OCI-LY7 (cell line): ENCODE results near the gene SH3PXD2A. TPM values are rescaled to one million over a fixed set of nuclear protein-coding genes. Genes with fewer than 3 reads are reported as not detected.

Source experiments
- BruUV-seq: library from RNA; stranded (reverse); fragments of 400-500 nt; replicated peaks from 2 replicates; lab custom pipeline; 2021; lab: Mats Ljungman, UMichigan
- CTCF ChIA-PET: fragments of 300-600 bp; sonication (Branson Sonifier 250); formaldehyde crosslinking; loops from one replicate; lab custom pipeline; 2022; ENCODE audit warnings: antibody characterized with exemption; ENCODE audit not compliant: unreplicated experiment; lab: Charles Lee
- POLR2A ChIA-PET: fragments of 300-600 bp; sonication (Branson Sonifier 250); formaldehyde crosslinking; loops from one replicate; lab custom pipeline; 2022; ENCODE audit warnings: antibody characterized with exemption; lab: Charles Lee
- DNase-seq: peaks from one replicate; pipeline ENCODE4 v3.0.0-alpha.2; 2015; ENCODE audit warnings: low spot score
- H2AFZ ChIP-seq: fragments of 200-600 bp; sonication (generic), shearing (Covaris generic); 2 replicates; pipeline ENCODE4 v1.6.1; 2014; ENCODE audit warnings: mild to moderate bottlenecking, antibody characterized with exemption, low read length, moderate library complexity
- H3K27ac ChIP-seq: fragments of 200-600 bp; sonication (generic); 2 replicates; pipeline ENCODE4 v1.5.1; 2014; ENCODE audit warnings: mixed run types, low read depth, mild to moderate bottlenecking, moderate library complexity, low read length, inconsistent platforms; ENCODE audit not compliant: poor library complexity, severe bottlenecking
- H3K36me3 ChIP-seq: fragments of 200-600 bp; sonication (generic); 2 replicates; pipeline ENCODE4 v1.6.1; 2014; ENCODE audit warnings: mild to moderate bottlenecking, antibody characterized with exemption, low read length, moderate library complexity, mixed read lengths; ENCODE audit not compliant: insufficient read depth
- H3K4me1 ChIP-seq: fragments of 200-600 bp; sonication (generic); 2 replicates; pipeline ENCODE4 v1.5.1; 2014; ENCODE audit warnings: mild to moderate bottlenecking, low read length; ENCODE audit not compliant: insufficient read depth, poor library complexity, severe bottlenecking
- H3K4me2 ChIP-seq: fragments of 200-600 bp; sonication (generic); 2 replicates; pipeline ENCODE4 v1.6.1; 2014; ENCODE audit warnings: mild to moderate bottlenecking, low read length
- H3K4me3 ChIP-seq: fragments of 200-600 bp; sonication (generic); 2 replicates; pipeline ENCODE4 v1.5.1; 2014; ENCODE audit warnings: mild to moderate bottlenecking, low read depth, low read length; ENCODE audit not compliant: poor library complexity, severe bottlenecking
- H3K79me2 ChIP-seq: fragments of 200-600 bp; sonication (generic); 2 replicates; pipeline ENCODE4 v1.6.1; 2016; ENCODE audit warnings: low read depth, mild to moderate bottlenecking, low read length, moderate library complexity, mixed read lengths; ENCODE audit not compliant: insufficient read depth
- H3K9me2 ChIP-seq: fragments of 200-600 bp; sonication (generic); 2 replicates; pipeline ENCODE4 v1.6.1; 2016; ENCODE audit warnings: mild to moderate bottlenecking, low read length, mixed read lengths; ENCODE audit not compliant: insufficient read depth
- H3K9me3 ChIP-seq: fragments of 200-600 bp; sonication (generic); 2 replicates; pipeline ENCODE4 v1.6.1; 2014; ENCODE audit warnings: mild to moderate bottlenecking, mixed run types, low read length, mixed read lengths
- H4K20me1 ChIP-seq: fragments of 200-600 bp; sonication (generic); 2 replicates; pipeline ENCODE4 v1.6.1; 2014; ENCODE audit warnings: mild to moderate bottlenecking, antibody characterized with exemption, low read length, moderate library complexity, mixed read lengths; ENCODE audit not compliant: insufficient read depth
- CTCF ChIP-seq: fragments of 200-600 bp; sonication (generic); conservative IDR thresholded peaks from 2 replicates; pipeline ENCODE4 v1.5.1; 2014; ENCODE audit warnings: mild to moderate bottlenecking, antibody characterized with exemption, low read length, moderate library complexity, mixed read lengths
- EZH2phosphoT487 ChIP-seq: fragments of 200-600 bp; sonication (generic); IDR thresholded peaks from 2 replicates; pipeline ENCODE4 v1.6.1; 2018; ENCODE audit warnings: low read depth, borderline replicate concordance, mild to moderate bottlenecking, mixed run types, antibody characterized with exemption, low read length, moderate library complexity, mixed read lengths
- intact Hi-C: fragments of 100-400 bp; cut with micrococcal nuclease; formaldehyde crosslinking; loops from one replicate; pipeline ENCODE4 v1.10.0; 2022; ENCODE audit not compliant: unreplicated experiment
- total RNA-seq, 2 experiments: library from RNA; depleted of rRNA in 1 of 2; stranded (reverse); fragments of >200 nt in 1 of 2; shearing (Covaris generic) in 1 of 2; gene quantifications; 2 replicates each; pipeline ENCODE4 v1.2.3, GENCODE V29; 2014 to 2022

Gene SH3PXD2A
- total RNA-seq, 2 experiments from 2014 or later: 0.85 to 5.9 TPM

GRCh38 chr10:103632247-103632642, 223.1 kb downstream of the SH3PXD2A start:
- H3K9me2 ChIP-seq: no peaks in the 10 kb centered on the region
- DNase-seq: no peak
- no peak overlapping the region for H3K4me3 ChIP-seq
- no peak overlapping the region for H3K27ac ChIP-seq
- ChIA-PET CTCF (no interaction called here), POLR2A (no interaction called here)
- no peaks in the 10 kb centered on the region for H4K20me1 ChIP-seq
- BruUV-seq: no TSS peak
- no peak overlapping the region for H2AFZ ChIP-seq
- TF ChIP-seq CTCF: no peak
- no peak for TF ChIP-seq EZH2phosphoT487
- H3K79me2 ChIP-seq: no peaks in the 10 kb centered on the region
- no peaks in the 10 kb centered on the region for H3K4me1 ChIP-seq
- no peaks in the 10 kb centered on the region for H3K9me3 ChIP-seq
- no peaks in the 10 kb centered on the region for H3K36me3 ChIP-seq
- no peak overlapping the region for H3K4me2 ChIP-seq
- intact Hi-C loops: no loop called here

GRCh38 chr10:103630156-103630555, 225.2 kb downstream of the SH3PXD2A start:
- H3K27ac ChIP-seq: no peak overlapping the region
- no TSS peak for BruUV-seq
- POLR2A ChIA-PET: no interaction called here
- H3K4me3 ChIP-seq: no peak overlapping the region
- CTCF ChIA-PET: no interaction called here
- DNase-seq: no peak
- intact Hi-C loops: no loop called here
- no peaks in the 10 kb centered on the region for H3K9me2 ChIP-seq
- H3K9me3 ChIP-seq: no peaks in the 10 kb centered on the region
- no peak overlapping the region for H2AFZ ChIP-seq
- H3K4me1 ChIP-seq: no peaks in the 10 kb centered on the region
- no peak for TF ChIP-seq CTCF
- TF ChIP-seq EZH2phosphoT487: no peak
- no peaks in the 10 kb centered on the region for H3K36me3 ChIP-seq
- no peaks in the 10 kb centered on the region for H3K79me2 ChIP-seq
- H4K20me1 ChIP-seq: no peaks in the 10 kb centered on the region
- no peak overlapping the region for H3K4me2 ChIP-seq

- H3K4me2 ChIP-seq: no peak overlapping the region
- no peaks in the 10 kb centered on the region for H3K9me3 ChIP-seq
- H4K20me1 ChIP-seq: no peaks in the 10 kb centered on the region
- intact Hi-C loops: no loop called here
- no peaks in the 10 kb centered on the region for H3K79me2 ChIP-seq
- H3K36me3 ChIP-seq: no peaks in the 10 kb centered on the region
- DNase-seq: no peak
- no peak overlapping the region for H3K27ac ChIP-seq
- no TSS peak for BruUV-seq
- no peak overlapping the region for H3K4me3 ChIP-seq
- H3K4me1 ChIP-seq: no peaks in the 10 kb centered on the region
- CTCF ChIA-PET: no interaction called here
- POLR2A ChIA-PET: no interaction called here
- H2AFZ ChIP-seq: no peak overlapping the region
- TF ChIP-seq EZH2phosphoT487: no peak
- no peak for TF ChIP-seq CTCF
- no peaks in the 10 kb centered on the region for H3K9me2 ChIP-seq
Measured at GRCh38 chr10:103629581-103629980, 225.8 kb downstream of the SH3PXD2A start.
